ENCODE results near the gene ASXL2. TPM values are rescaled to one million over a fixed set of nuclear protein-coding genes. Genes with fewer than 3 reads are reported as not detected.

Gene ASXL2
- total RNA-seq, 1 experiment from 2014 or later: 32.7 TPM

- no peak overlapping the region for H4K91ac ChIP-seq (ENCODE audit: insufficient read length, low read depth, low read length)
- WGBS (ENCODE audit: extremely low coverage, insufficient read length, low lambda C conversion rate): no CpG with 5 or more reads among the region's 3 CpGs
- H3K23me2 ChIP-seq (ENCODE audit: insufficient read length, low read depth, low read length, poor library complexity, severe bottlenecking): no peaks in the 10 kb centered on the region
- H2BK15ac ChIP-seq (ENCODE audit: low read depth, low read length): no peak overlapping the region
- no peaks in the 10 kb centered on the region for H3K9me3 ChIP-seq (ENCODE audit: control insufficient read depth, low read depth, low read length)
- no peak overlapping the region for H4K8ac ChIP-seq (replicated peaks; ENCODE audit: insufficient read length, low read depth, low read length)
- no peak overlapping the region for H3K18ac ChIP-seq (ENCODE audit: insufficient read length, low read depth, low read length)
- H4K20me1 ChIP-seq (ENCODE audit: control insufficient read depth, insufficient read depth, insufficient read length): no peaks in the 10 kb centered on the region
- H3K4me1 Mint-ChIP-seq: peaks cover 0 to 2% of the 10 kb centered on the region in 2 experiments; a peak in 2 of 4 replicates
- H2BK5ac ChIP-seq (ENCODE audit: insufficient read length, low read length): no peak overlapping the region
- no peak overlapping the region for H3T11ph ChIP-seq (ENCODE audit: low read length)
- no peaks in the 10 kb centered on the region for H3K27me3 ChIP-seq (ENCODE audit: insufficient read depth, low read length)
- H3K9ac ChIP-seq (ENCODE audit: extremely low read depth, insufficient read length, low read length): no peak overlapping the region
- H2AK5ac ChIP-seq (ENCODE audit: insufficient read length, low read length): no peak overlapping the region
- DNase-seq: no peak
- H2BK20ac ChIP-seq (ENCODE audit: low read depth, low read length, poor library complexity, severe bottlenecking): no peak overlapping the region
- H4K5ac ChIP-seq (ENCODE audit: insufficient read length, low read depth, low read length): no peak overlapping the region
- no peak overlapping the region for H3K4ac ChIP-seq (ENCODE audit: low read depth, low read length)
- no peak overlapping the region for H3K56ac ChIP-seq (ENCODE audit: insufficient read length, low read depth, low read length)
- no peaks in the 10 kb centered on the region for H3K79me2 ChIP-seq (ENCODE audit: insufficient read depth, low read length)
- no peak overlapping the region for H2BK12ac ChIP-seq (ENCODE audit: insufficient read length, low read depth, low read length)
- no peak overlapping the region for H3K14ac ChIP-seq (ENCODE audit: insufficient read depth, low read length)
- no peak overlapping the region for H3K23ac ChIP-seq (ENCODE audit: insufficient read length, low read depth, low read length)
- H3K36me3 Mint-ChIP-seq (ENCODE audit: insufficient read depth in 1 of 3, low read depth in 3 of 3): peaks cover 25 to 36% (median 28%) of the 10 kb centered on the region in 3 experiments
- H3K9me3 Mint-ChIP-seq: no peaks in the 10 kb centered on the region
- H2AFZ ChIP-seq (ENCODE audit: low read length): no peak overlapping the region
- no peak overlapping the region for H3K27ac Mint-ChIP-seq
- no peaks in the 10 kb centered on the region for H3K27me3 Mint-ChIP-seq (ENCODE audit: low read depth)
- TF ChIP-seq CTCF (conservative IDR thresholded peaks at IDR 0.05): no peak
- no peak overlapping the region for H3K4me2 ChIP-seq (ENCODE audit: insufficient read depth, insufficient read length, low read length)
- no peak overlapping the region for H3K27ac ChIP-seq (ENCODE audit: insufficient read length, low read depth, low read length)
- H2BK120ac ChIP-seq (ENCODE audit: low read depth, low read length, poor library complexity, severe bottlenecking): no peak overlapping the region
- no peaks in the 10 kb centered on the region for H3K4me1 ChIP-seq (ENCODE audit: insufficient read depth, low read length)
- H3K4me3 Mint-ChIP-seq: no peak overlapping the region
- H3K79me1 ChIP-seq (ENCODE audit: insufficient read depth, low read depth, low read length, poor library complexity, severe bottlenecking): no peaks in the 10 kb centered on the region
Observed at GRCh38 chr2:25804338-25804737, 73.9 kb downstream of the ASXL2 start.
